PC-9 (cell line): ENCODE data around the gene CASP8AP2.

Source experiments
- EZH2 ChIP-seq: fragments of 200-600 bp; sonication (generic); IDR thresholded peaks from 2 replicates; pipeline ENCODE4 v1.8.0; 2017; ENCODE audit warnings: antibody characterized with exemption, low read depth
- TF ChIP-seq, protein P1 (sequence below): fragments of 200-600 bp; sonication (generic); conservative IDR thresholded peaks from 2 replicates; pipeline ENCODE4 v1.6.1; 2017; ENCODE audit warnings: mixed run types, antibody characterized with exemption, mild to moderate bottlenecking, moderate library complexity

DNA sequence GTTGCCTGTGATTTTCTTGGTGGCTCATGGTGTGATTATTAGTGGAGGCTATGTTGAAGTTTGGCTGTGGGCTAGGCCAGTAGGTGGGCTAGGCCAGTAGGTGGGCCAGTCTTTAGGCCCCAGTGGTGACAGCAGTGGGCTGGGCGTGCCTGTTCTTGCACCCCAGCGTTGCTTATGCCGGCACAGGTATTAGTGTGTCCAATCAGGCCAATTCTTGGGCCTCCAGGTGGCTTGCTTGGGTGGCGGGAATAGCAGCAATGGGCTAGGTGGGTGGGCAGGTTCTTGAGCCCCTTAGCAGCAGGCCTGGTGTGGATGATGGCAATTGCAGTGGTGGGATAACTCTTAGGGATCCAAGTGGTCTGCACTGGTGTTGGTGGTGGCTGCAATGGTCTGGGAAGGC is 87.5 kb downstream of the CASP8AP2 start:
- no peak for TF ChIP-seq EZH2
- TF ChIP-seq, protein P1, sequence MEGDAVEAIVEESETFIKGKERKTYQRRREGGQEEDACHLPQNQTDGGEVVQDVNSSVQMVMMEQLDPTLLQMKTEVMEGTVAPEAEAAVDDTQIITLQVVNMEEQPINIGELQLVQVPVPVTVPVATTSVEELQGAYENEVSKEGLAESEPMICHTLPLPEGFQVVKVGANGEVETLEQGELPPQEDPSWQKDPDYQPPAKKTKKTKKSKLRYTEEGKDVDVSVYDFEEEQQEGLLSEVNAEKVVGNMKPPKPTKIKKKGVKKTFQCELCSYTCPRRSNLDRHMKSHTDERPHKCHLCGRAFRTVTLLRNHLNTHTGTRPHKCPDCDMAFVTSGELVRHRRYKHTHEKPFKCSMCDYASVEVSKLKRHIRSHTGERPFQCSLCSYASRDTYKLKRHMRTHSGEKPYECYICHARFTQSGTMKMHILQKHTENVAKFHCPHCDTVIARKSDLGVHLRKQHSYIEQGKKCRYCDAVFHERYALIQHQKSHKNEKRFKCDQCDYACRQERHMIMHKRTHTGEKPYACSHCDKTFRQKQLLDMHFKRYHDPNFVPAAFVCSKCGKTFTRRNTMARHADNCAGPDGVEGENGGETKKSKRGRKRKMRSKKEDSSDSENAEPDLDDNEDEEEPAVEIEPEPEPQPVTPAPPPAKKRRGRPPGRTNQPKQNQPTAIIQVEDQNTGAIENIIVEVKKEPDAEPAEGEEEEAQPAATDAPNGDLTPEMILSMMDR, result no peak
